ENCODE measurements around the gene CALML3.
"Not testable (repeated sequence)": the region's sequence is repeated elsewhere in the genome, so short reads cannot be mapped to it uniquely, and the experiment has no call there.

CALML3 gene

GRCh38 chr10:5524641-5525560, at the start of gene CALML3:
Gene CALML3, plus strand, starts transcription at chr10:5524961. Its CDS starts 125 bp downstream, at chr10:5525086.
- no peak for DNase-seq (ENCODE audit: extremely low read depth, low read depth)
- no peak for TF ChIP-seq CTCF (IDR thresholded peaks at IDR 0.05; ENCODE audit: low read depth, low read length, missing control alignments)
- H3K4me3 ChIP-seq (replicated peaks; ENCODE audit: low read depth, low read length), result no peak within 1 kb of the TSS

- not testable (repeated sequence) for DNase-seq (ENCODE audit: extremely low read depth, low read depth); H3K4me3 ChIP-seq (replicated peaks; ENCODE audit: low read depth, low read length)
Observed at GRCh38 chr10:5475088-5475487, 49.7 kb upstream of the CALML3 start.

- DNase-seq (ENCODE audit: extremely low read depth, low read depth); H3K4me3 ChIP-seq (replicated peaks; ENCODE audit: low read depth, low read length): not testable (repeated sequence)
Observed at GRCh38 chr10:5475974-5476807, 48.6 kb upstream of the CALML3 start.

- no peak for DNase-seq (ENCODE audit: extremely low read depth, low read depth)
- no peak overlapping the region for H3K4me3 ChIP-seq (replicated peaks; ENCODE audit: low read depth, low read length)
- no peak for TF ChIP-seq CTCF (IDR thresholded peaks at IDR 0.05; ENCODE audit: low read depth, low read length, missing control alignments)
Observed at GRCh38 chr10:5476918-5477525, 47.7 kb upstream of the CALML3 start.

GRCh38 chr10:5477948-5478693, 46.6 kb upstream of the CALML3 start:
- H3K4me3 ChIP-seq (replicated peaks; ENCODE audit: low read depth, low read length), result no peak overlapping the region
- TF ChIP-seq CTCF (IDR thresholded peaks at IDR 0.05; ENCODE audit: low read depth, low read length, missing control alignments), result no peak
- no peak for DNase-seq (ENCODE audit: extremely low read depth, low read depth)

- no peak for TF ChIP-seq CTCF (IDR thresholded peaks at IDR 0.05; ENCODE audit: low read depth, low read length, missing control alignments)
- DNase-seq (ENCODE audit: extremely low read depth, low read depth), result no peak
Observed at GRCh38 chr10:5478694-5479305, 46.0 kb upstream of the CALML3 start.

More at GRCh38 chr10:5478694-5479305, 46.0 kb upstream of the CALML3 start:
- no peak overlapping the region for H3K4me3 ChIP-seq (replicated peaks; ENCODE audit: low read depth, low read length)
